ENCODE results near the gene DCST2.

DCST2 gene

GRCh38 chr1:155033524-155033923 lies at the start of gene DCST2, which contains the start of gene DCST1:
Gene DCST2 (minus strand): TSS chr1:155033781. CDS start chr1:155033701, 80 bp downstream.
Gene DCST1 (plus strand): TSS chr1:155033824. CDS start chr1:155034037, 213 bp downstream.
- Mint-ChIP-seq H3K4me1 (no peaks in the 10 kb centered on the region), H3K27ac (no peak within 1 kb of the TSS), H3K36me3 (no peaks in the 10 kb centered on the region), H3K9me3 (no peaks in the 10 kb centered on the region), H3K27me3 (peaks cover 70% of the 10 kb centered on the region), H3K4me3 (no peak within 1 kb of the TSS)
- DNase-seq, result no peak
- CTCF ChIA-PET, result interaction anchor here (1.0 to 1.8 kb wide), 2 partner anchors 14 to 16 kb away, joined by 3 to 6 read pairs; no protein-coding TSS in a partner anchor

- Mint-ChIP-seq H3K4me3 (no peak overlapping the region), H3K9me3 (no peaks in the 10 kb centered on the region), H3K4me1 (peaks cover 58% of the 10 kb centered on the region), H3K27ac (no peak overlapping the region), H3K36me3 (peaks cover 11% of the 10 kb centered on the region), H3K27me3 (peaks cover 68% of the 10 kb centered on the region)
- CTCF ChIA-PET, result interaction anchor here (0.7 to 4.0 kb wide), 4 partner anchors 8 to 66 kb away, joined by 3 to 140 read pairs (median 9); partner anchors contain the start of gene EFNA4
- DNase-seq, result no peak
These were observed 49.5 kb upstream of the DCST2 start for GRCh38 chr1:155083052-155083541.

GRCh38 chr1:155082301-155083051 lies 48.9 kb upstream of the DCST2 start:
- Mint-ChIP-seq H3K4me1 (peaks cover 63% of the 10 kb centered on the region), H3K27me3 (peaks cover 74% of the 10 kb centered on the region), H3K9me3 (no peaks in the 10 kb centered on the region), H3K36me3 (peaks cover 11% of the 10 kb centered on the region), H3K4me3 (peak overlapping the region; percentile 55), H3K27ac (no peak overlapping the region)
- peak; percentile 59 for DNase-seq
- CTCF ChIA-PET, result interaction anchor here (0.7 to 4.0 kb wide), 2 partner anchors 17 to 29 kb away, joined by 3 to 140 read pairs; partner anchors contain the start of gene EFNA4

GRCh38 chr1:155081472-155082300 lies 48.1 kb upstream of the DCST2 start:
- peak; percentile 53 for DNase-seq
- peaks cover 71% of the 10 kb centered on the region for H3K4me1 Mint-ChIP-seq
- CTCF ChIA-PET, result interaction anchor here (0.8 to 4.0 kb wide), 5 partner anchors 12 to 41 kb away, joined by 3 to 140 read pairs (median 3); partner anchors contain the start of gene EFNA4
- no peak overlapping the region for H3K27ac Mint-ChIP-seq
- H3K4me3 Mint-ChIP-seq, result peak overlapping the region; percentile 47
- H3K27me3 Mint-ChIP-seq, result peaks cover 82% of the 10 kb centered on the region
- no peaks in the 10 kb centered on the region for H3K9me3 Mint-ChIP-seq
- peaks cover 6% of the 10 kb centered on the region for H3K36me3 Mint-ChIP-seq

GRCh38 chr1:155080312-155081228 lies 47.0 kb upstream of the DCST2 start:
- no peaks in the 10 kb centered on the region for H3K9me3 Mint-ChIP-seq
- DNase-seq, result peak; percentile 65
- peaks cover 6% of the 10 kb centered on the region for H3K36me3 Mint-ChIP-seq
- H3K27me3 Mint-ChIP-seq, result peaks cover 85% of the 10 kb centered on the region
- peaks cover 75% of the 10 kb centered on the region for H3K4me1 Mint-ChIP-seq
- CTCF ChIA-PET, result interaction anchor here (0.8 to 1.7 kb wide), 6 partner anchors 10 to 40 kb away, joined by 3 to 9 read pairs (median 3); partner anchors contain the start of gene EFNA4
- H3K4me3 Mint-ChIP-seq, result no peak overlapping the region
- no peak overlapping the region for H3K27ac Mint-ChIP-seq

GRCh38 chr1:155079487-155080311 lies 46.1 kb upstream of the DCST2 start:
- Mint-ChIP-seq H3K9me3 (no peaks in the 10 kb centered on the region), H3K27ac (peak overlapping the region; percentile 68), H3K4me1 (peaks cover 77% of the 10 kb centered on the region), H3K36me3 (peaks cover 6% of the 10 kb centered on the region), H3K4me3 (peak overlapping the region; percentile 73), H3K27me3 (peaks cover 83% of the 10 kb centered on the region)
- DNase-seq, result peak; percentile 35
- CTCF ChIA-PET, result interaction anchor here (0.8 to 1.7 kb wide), 6 partner anchors 9 to 36 kb away, joined by 3 to 9 read pairs (median 3); partner anchors contain the start of gene EFNA4

- DNase-seq, result no peak
- H3K27ac Mint-ChIP-seq, result peak overlapping the region; percentile 68
- H3K4me1 Mint-ChIP-seq, result peaks cover 77% of the 10 kb centered on the region
- peaks cover 6% of the 10 kb centered on the region for H3K36me3 Mint-ChIP-seq
- CTCF ChIA-PET, result interaction anchor here (0.8 to 1.5 kb wide), 5 partner anchors 8 to 35 kb away, joined by 3 to 4 read pairs (median 3); no protein-coding TSS in a partner anchor
- peak overlapping the region; percentile 73 for H3K4me3 Mint-ChIP-seq
- peaks cover 78% of the 10 kb centered on the region for H3K27me3 Mint-ChIP-seq
- H3K9me3 Mint-ChIP-seq, result no peaks in the 10 kb centered on the region
These were observed 45.6 kb upstream of the DCST2 start for GRCh38 chr1:155079210-155079486.

GRCh38 chr1:155078469-155079209 lies 45.1 kb upstream of the DCST2 start, which contains the start of gene EFNA3:
Gene EFNA3 (plus strand): TSS chr1:155078837. CDS start chr1:155078942, 105 bp downstream.
- DNase-seq, result peak; percentile 73
- Mint-ChIP-seq H3K27me3 (peaks cover 76% of the 10 kb centered on the region), H3K27ac (peak within 1 kb of the TSS; percentile 68), H3K9me3 (no peaks in the 10 kb centered on the region), H3K4me3 (peak within 1 kb of the TSS; percentile 73), H3K36me3 (peaks cover 6% of the 10 kb centered on the region), H3K4me1 (peaks cover 76% of the 10 kb centered on the region)
- CTCF ChIA-PET, result interaction anchor here (0.8 to 1.5 kb wide), 5 partner anchors 8 to 89 kb away, joined by 3 to 4 read pairs (median 3); no protein-coding TSS in a partner anchor

- Mint-ChIP-seq H3K4me3 (no peak overlapping the region), H3K27me3 (peaks cover 69% of the 10 kb centered on the region), H3K4me1 (peaks cover 80% of the 10 kb centered on the region), H3K9me3 (no peaks in the 10 kb centered on the region), H3K27ac (no peak overlapping the region), H3K36me3 (peaks cover 6% of the 10 kb centered on the region)
- DNase-seq, result no peak
- CTCF ChIA-PET, result interaction anchor here (0.7 to 1.5 kb wide), 3 partner anchors 13 to 90 kb away, joined by 3 to 4 read pairs (median 4); no protein-coding TSS in a partner anchor
These were observed 44.3 kb upstream of the DCST2 start for GRCh38 chr1:155077758-155078445.

- H3K27ac Mint-ChIP-seq, result no peak overlapping the region
- H3K27me3 Mint-ChIP-seq, result peaks cover 64% of the 10 kb centered on the region
- no peak for DNase-seq
- peaks cover 6% of the 10 kb centered on the region for H3K36me3 Mint-ChIP-seq
- no peaks in the 10 kb centered on the region for H3K9me3 Mint-ChIP-seq
- CTCF ChIA-PET, result interaction anchor here (0.8 kb wide), 1 partner anchor 14 kb away, joined by 3 read pairs; no protein-coding TSS in a partner anchor
- H3K4me1 Mint-ChIP-seq, result peaks cover 80% of the 10 kb centered on the region
- no peak overlapping the region for H3K4me3 Mint-ChIP-seq
These were observed 43.8 kb upstream of the DCST2 start for GRCh38 chr1:155077346-155077745.

GRCh38 chr1:155076371-155076770 lies 42.8 kb upstream of the DCST2 start:
- no peak overlapping the region for H3K27ac Mint-ChIP-seq
- H3K9me3 Mint-ChIP-seq, result no peaks in the 10 kb centered on the region
- peaks cover 64% of the 10 kb centered on the region for H3K27me3 Mint-ChIP-seq
- CTCF ChIA-PET, result interaction anchor here (0.8 to 2.9 kb wide), 5 partner anchors 9 to 32 kb away, joined by 3 to 18 read pairs (median 7); no protein-coding TSS in a partner anchor
- peaks cover 82% of the 10 kb centered on the region for H3K4me1 Mint-ChIP-seq
- no peak for DNase-seq
- H3K4me3 Mint-ChIP-seq, result no peak overlapping the region
- H3K36me3 Mint-ChIP-seq, result peaks cover 3% of the 10 kb centered on the region
